Glomerular visceral epithelial cell (primary cell): ENCODE data around the gene POLR2C.

Experiments
- DNase-seq: peaks from one replicate; pipeline ENCODE4 v3.0.0-alpha.2; 2016; ENCODE audit errors: extremely low spot score

Gene POLR2C

DNA sequence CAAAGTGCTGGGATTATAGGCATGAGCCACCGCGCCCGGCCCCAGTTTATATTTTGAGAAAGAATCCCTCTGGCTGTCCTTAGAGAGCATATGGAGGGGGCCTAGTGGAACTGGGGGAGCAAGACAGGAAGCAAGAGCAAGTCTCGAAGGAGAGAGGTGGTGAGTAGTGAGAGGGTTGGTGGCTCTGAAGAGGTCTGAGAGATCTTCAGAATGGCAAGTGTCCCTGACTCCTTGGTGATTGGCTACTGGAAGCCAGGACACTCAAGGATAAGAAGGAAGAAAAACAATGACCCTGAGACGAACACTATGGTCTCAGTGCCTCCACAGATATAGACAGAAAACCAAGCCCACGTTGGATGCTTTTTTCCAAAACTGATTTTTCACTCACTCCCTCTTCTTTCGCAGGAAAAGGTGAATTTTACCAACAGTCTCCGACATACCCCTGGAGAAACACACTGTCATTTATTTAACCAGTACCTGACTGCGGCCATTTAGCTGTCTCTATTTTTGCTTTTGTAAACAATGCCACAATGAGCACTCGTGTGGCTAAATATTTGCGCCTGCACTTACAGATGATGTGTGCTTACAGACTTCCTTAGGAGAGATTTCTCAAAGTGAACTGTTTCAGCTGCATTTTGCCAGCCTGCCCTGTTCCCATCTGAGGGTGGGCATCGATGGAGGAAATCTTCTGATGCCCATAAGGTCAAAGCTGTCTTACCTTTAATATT, 39.7 kb downstream of the POLR2C start:
- no peak for DNase-seq

DNA sequence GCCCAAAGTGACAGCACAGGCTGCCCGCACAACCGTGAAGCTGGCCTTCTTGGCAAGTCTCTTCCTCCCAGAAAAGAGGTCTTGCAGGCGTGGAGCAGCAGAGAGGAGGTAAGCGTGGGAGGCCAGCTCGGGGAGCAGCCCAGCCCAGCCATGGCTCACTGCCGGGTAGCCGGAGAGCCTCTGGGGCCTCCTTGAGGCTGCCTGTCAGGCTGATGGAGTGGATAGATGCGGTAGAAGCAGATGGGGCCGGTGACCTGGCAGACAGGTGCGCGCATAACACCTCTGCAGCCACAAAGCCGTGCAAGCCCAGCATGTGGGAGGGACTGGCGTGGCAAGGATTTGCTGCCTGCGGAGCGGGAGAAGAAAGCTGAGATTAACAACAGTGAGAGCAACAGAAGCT, 40.9 kb downstream of the POLR2C start:
- no peak for DNase-seq

DNA sequence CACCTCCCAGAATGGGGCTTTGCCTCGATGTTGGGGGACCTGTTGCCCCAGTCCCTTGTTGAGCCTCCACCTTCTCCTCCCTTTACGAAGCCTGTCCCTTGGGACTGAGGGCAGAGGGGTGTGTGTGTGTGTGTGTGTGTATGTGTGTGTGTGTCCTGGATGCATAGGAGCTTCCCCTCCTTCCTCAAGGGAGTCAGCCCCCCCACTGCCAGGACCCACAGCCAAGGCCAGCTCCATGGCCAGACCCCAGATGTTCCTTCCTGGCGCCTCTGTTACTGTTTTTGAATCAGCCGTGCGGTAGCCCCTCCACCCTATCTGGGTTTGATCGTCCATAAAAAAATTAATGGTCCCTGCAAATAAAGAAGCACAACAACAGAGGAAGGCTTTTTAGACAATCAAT, 41.5 kb downstream of the POLR2C start:
- no peak for DNase-seq

DNA sequence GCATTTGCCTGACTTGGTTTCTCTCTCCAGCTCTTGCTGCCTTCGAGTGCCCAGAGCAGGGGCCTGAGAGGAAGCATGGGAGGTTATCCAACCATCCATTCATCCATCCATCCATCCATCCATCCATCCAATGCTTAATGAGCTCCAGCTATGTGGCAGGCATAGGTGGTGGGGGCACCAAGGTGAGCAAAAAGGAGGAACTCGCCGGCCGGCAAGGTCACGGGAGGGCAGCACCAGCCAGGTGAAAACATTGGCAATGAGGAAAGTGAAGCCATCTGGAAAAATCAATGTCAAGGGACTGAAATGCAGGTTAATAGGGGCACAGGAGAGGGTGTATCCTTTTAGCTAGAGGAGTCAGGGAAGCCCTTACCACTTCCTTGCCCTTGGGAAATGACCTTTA, 42.0 kb downstream of the POLR2C start:
- no peak for DNase-seq

DNA sequence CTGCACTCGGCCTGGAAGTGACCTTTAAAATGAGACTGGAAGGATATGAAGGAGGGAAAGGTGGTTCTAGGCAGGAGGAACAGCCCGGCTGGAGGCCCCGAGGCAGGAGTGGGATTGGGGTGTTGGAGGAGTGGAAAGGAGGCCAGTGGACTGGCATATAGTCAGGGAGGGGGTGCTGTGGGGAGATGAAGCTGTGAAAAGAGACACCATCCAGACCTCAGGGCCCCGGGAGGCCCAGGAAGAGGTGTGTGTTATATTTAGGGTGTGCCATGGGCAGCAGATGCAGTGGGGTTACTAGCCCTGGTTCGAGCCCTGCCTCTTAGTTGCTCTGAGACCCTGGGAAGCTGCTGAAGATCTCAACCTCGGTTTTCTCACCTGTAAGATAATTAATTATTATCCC, 42.7 kb downstream of the POLR2C start:
- no peak for DNase-seq

DNA sequence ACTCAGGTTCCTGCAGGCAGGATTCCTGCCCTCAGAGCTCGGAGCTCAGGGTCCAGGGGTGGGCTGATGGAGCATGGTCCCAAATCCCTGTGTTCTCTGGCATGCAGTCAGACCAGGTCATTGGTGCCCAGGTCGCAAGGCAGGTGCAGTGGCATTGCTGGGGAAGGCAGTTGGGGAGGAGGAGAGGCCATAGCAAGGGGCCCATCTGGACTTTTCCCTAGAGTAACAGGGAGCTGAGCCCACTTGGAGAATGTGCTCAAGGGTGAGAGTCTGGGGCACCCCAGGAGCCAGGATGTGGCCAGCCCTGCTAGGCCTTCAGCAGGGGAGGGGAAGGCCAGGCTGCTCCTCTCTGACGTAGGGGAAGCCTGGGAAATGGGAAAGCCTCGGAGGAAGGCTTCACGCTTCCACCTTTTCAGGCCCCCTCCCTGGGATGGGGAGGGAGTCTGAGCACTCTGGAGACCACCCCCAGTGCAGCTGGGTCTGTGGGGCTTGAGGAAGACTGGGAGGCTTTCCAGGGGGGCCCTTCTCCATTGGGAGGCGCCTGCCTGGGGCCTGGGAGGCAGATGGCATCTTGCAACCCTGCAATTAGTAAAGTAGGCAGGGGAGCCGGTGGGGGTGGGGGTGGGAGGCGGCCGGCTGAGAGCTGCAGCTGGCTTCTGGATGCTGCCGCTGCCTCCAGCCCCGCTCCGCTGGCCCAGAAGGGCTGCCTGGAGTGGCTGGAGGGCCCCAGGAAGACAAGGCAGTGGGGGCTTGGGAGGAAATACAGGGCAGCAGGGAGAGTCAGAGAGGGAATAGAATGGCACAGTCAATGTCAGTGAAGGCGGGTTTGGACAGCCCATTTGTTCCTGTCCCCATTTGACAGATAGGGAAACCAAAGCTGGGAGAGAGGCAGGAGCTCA, 44.9 kb downstream of the POLR2C start:
- DNase-seq: no peak

DNA sequence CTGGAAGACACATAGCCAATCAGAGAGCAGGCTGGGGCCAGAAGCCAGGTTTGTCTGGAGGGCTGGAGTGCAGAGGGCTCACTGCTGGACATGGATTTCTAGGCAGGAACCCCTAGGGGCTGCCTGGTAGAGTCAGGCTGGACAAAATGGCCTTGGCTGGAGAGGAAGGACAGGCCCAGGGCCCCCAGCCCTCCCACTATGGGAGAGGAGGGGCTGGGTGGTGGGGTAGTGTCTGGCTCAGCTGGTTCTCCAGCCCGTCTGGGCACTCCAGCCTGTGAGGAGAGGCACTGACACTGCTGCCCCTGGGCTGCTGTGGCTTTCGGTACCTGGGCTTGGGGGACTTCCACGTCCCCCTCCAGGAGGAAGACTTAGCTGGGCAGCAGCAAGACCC, 45.6 kb downstream of the POLR2C start:
- DNase-seq: no peak

DNA sequence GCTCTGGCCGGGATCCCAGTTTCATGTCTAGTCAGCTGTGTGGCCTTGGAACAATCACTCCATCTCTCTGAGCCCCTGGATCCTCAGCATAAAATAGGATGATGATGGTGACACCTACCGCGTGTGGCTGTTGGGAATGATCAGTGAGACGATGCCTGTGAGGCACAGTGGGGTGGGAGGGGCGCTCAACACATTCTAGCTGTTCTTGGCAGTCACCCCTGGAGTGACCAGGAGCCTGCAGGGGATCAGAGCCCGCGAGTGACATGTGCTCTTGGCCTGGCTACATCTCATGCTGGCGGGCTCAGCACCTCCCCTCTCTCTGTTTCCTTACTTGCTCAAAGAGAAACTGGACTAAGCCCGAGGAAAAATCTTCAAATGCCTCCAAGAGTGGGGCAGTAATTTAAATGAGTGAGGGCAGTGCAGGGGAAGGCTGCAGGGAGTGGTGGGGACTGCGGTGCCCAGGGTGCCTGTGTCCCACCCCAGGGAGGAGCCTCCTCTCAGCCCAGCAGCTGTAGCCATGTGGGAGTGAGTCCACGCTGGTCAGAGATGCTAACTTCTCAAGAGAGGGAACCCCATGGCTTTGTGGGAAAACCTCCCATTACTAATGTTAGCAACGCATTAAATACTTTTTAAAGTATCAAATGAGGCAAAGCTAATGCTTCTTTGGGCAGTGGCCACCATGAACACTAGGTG, 46.9 kb downstream of the POLR2C start:
- no peak for DNase-seq

DNA sequence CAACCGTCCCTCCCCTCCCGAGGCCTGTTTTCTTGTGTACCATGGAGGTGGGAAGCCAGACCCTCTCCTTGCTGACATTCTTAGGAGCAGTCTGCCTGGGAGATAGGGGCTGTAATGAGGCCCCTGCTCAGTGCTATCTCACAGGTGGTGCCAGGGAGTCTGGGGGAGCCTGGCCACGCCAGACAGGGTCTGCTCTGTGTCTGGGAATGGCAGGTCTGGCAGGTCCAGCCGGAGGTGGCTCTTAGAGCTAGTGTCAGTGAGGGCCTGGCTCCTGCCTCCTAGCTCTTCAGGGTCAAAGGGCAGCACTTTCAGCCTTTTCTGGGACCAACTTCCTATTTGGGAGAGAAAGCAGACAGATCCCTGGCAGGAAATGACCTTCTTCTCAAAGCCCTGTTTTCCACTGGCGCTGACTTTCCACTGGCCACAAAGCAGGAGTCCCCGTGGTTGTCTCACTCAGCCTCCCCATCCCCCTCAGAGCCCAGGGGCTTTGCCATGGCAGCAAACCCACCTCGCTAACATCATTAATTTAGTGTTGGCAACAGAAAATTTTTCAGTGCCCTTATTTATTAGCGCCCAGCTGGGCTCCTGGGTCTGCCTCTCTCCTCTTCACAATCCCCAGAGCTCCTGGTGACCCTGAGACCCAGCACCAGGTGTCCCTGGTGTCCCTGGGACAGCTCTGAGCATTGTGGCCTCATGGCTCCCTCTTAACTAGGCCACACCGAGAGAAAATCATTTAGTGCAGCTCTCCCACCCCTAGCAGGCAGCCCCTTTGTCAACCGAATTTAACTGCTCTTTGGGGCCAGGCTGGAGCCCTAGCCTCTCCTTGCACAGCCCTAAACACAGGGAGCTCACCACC, 47.8 kb downstream of the POLR2C start:
- no peak for DNase-seq

DNA sequence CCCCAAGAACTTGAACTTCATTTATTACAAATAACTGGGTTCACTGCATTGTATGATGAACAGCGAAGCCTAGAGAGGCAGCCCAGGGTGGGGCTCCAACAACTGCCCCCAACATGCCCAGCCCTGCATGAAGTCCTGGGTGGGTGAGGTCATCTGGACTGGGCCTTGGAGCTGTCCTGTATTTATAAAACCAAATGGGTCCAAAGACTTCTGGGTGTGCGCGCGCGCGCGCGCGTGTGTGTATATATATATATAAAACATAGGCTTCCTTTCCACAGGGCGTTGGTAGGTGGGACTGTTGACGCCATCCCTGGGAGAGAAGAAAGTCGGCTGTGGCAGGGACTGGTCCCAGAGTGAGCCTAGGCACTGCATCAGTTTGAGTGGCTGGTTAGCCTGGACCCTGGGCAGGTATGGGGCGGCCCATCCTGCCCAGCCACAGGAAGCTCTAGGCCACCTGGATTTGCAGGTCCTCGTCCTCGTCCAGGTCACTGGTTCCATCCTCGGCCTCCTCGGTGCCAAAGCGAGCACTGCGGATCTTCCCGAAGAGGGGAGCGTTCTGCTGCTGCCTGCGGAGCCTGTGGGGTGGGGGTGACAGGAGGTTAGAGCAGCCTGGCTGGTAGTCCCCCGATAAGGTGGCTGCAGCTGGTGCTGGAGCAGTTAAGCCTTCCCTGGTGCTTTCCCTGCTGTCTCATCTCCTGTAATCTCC, 50.0 kb downstream of the POLR2C start:
- no peak for DNase-seq

DNA sequence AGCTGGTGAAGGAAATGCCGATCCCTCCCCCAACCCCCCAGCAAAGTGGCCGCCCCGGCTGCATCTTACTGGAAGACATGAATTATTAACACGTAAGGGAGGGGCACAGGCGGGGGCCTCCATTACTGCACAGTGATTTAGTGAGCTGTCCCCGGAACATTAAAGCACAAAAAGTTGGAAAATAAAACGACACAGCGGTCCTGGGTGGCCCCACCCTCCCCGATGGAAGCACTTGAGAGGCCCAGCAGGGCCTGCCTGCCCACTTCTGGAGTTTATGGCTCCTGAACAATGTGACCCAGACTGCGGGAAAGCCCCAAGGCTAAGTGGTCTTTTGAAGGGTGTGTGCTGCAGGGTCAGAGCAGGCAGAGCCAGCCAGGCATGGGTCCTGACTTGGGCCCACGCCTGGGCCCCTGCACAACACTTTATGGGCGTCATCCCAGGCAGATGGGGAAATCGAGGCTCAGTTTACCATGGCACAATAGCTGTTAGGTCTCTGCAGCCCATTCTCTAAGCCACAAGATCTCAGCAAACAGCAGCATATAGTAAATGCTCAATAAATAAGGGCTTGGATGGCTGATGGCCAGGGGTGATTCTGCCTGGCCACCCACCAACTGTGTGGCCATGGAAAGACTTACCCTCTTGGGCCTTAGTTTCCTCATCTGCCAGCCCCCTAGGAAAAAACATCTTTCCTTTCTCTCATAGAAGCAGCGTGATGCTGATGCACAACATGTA, 51.1 kb downstream of the POLR2C start:
- peak; percentile 38 for DNase-seq

DNA sequence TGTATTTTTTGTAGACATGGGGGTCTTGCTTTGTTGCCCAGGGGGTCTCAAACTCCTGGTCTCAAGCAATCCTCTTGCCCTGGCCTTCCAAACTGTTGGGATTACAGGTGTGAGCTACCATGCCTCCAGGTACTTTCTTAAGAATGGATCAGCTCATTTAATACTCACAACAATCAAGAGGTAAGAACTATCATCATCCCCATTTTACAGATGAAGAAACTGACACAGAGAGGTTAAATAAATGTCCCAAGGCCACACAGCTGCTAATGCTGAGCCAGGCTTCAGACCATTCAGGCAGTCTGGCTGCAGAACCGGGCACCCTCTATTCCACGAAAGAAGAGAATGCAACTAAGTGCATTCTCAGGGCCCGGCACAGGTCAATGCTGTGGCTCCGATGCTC, 51.9 kb downstream of the POLR2C start:
- DNase-seq: no peak

DNA sequence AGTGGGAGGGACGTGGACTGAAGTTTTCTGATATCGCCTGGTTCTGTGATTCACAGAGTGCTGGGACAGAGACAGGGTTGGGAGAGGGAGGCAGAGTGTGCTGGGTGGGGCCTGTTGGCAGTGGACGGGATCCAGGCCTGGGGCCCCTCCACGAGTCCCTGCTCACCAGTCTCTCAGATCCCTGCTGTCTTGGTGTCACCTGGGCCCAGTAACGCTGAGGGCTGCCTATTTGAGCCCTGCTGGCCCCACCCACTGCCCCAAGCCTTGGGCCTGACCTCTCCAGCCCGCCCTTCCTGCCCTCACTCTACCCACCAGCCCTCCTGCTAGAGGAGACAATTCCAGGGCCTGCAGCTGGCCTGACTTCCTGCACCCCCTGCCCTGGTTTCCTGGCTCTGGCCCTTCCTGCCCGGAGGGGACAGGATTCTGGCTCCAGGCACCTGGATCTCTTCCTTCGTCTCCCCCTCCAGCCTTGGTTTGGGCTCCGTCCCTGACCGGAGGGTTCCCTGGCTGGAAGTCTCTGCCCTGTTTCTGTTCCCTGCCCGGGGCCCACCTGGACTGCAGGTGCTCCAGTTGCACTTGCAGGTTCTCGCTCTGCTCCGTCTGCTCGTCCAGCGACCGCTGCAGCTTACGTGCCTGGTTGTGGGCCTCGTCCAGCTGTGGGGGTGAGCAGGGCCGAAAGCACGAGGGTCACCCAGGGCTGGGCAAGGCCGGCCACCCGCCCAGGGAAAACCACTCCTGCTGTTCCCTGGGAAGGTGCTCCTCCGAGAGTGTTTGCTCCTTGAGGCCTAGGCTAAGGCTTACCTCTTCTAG, 52.5 kb downstream of the POLR2C start:
- no peak for DNase-seq

DNA sequence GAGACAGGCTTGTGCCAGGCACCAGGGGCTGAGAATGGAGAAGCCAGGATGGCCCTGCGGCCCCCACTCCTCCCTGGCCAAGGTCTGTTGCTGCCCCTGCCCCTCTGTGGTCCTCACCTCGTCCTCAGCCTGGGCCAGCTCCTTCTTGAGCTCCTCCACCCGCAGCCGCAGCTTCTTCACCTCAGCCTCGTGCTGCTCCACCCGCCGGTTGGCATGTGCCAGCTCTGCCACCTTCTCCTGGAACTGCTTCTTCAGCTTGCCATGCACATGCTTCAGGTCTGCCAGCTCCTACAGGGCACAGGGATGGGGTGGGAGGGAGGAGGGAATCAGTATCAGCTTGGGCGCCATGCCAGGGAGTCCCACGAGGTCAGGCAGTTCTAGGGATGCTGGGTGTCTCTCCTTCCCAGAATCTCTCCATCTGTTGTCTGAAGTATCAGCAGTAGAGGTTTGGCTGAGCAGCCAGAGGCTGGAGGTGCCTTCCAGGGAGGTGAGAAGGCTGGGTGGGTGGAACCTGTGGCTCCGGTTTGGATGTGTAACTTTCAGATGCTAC, 53.8 kb downstream of the POLR2C start:
- DNase-seq: no peak

DNA sequence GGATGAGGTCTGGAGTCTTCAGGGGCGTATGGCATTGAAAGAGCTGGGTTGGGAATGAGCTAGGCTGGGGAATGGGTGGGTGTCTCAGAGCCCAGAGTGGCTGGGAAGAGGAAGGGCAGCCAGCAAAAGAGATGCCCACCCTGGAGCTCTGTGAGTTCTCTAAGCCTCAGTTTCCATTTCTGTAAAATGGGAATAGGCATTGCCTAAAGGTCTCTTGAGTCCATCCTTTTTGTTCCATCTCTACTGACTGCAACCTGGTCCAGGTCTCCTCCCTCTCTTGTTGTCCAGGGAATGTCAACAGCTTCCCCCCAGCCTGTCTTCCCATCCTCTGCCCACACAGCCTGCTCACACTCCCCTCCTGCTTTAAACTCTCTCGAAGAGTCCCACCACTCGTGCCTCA, 54.3 kb downstream of the POLR2C start:
- no peak for DNase-seq

DNA sequence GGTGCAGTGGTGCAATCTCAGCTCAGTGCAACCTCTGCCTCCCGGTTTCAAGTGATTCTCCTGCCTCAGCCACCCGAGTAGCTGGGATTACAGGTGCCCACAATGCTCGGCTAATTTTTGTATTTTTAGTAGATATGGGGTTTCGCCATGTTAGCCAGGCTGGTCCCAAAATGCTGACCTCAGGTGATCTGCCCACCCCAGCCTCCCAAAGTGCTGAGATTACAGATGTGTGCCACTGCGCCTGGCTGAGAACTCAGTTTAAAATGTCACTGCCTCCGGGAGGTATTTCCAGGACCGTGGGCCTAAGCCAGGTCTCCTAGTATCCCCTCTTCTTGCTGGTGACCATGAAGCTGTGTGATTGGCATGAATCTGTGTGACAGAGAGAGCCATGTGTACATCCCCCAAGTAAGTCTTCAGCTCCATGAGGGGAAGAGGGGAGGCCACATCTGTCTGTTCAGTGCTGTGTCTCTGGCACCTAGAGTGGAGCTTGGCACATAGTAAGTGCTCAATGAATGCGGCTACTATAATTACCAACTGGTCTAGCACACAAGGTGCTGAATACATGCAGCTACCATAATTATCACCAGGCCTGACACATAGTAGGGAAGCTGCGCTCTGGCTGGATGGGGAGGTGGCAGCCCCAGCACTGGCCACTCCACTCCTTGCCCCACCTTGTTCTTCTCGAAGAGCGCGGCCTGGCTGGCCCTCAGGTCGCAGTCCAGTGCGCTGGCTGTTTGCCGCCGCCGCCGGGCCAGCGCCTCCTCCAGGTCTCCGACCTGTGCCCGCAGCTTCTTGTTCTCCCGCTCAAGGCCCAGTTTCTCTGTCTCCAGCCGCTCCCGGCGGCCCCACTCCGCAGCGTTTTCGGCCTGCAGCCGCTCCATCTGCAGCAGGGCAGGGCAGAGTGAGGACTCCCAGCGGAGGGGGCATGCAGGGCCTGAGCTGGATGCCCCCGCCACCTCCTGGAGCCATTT, 55.2 kb downstream of the POLR2C start:
- no peak for DNase-seq

DNA sequence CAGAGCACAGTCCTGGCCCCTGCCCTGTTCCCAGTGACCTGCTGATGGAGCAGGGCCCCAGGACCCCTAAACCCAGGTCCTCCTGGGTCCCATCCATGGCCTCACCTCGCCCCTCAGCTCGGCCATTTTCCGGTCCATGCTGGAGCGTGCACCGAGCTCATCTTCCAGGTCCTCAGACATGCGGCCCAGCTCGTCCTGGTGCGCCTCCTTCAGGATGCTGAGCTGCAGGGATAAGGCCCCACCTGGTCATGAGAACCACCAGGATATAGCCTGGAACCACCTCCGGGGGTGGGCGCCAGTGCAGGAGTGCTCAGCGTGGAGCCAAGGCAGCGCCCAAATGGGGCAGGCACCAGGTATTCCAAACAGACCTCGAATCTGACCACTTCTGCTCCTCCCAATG, 56.0 kb downstream of the POLR2C start:
- no peak for DNase-seq

DNA sequence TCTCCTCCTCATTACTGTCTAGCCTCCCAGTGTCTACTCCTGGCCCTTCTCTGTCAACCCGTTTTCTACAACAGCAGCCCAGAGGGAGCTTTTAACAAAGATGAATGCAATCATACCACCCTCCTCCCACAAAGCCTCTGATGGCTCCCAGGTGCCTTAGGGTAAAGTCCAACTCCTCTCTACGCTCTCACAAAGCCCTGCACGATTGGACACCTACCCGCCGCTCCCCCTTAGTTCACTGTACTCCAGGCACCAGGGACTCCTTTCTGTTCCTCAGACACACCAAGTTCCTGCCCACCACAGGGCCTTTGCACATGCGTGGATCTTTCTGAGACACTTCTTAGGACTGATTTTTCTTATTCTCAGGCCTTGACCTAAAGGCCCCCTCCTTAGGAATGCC, 56.4 kb downstream of the POLR2C start:
- DNase-seq: no peak
